ENCODE results near the gene MGMT.
A peak's percentile ranks its signal among the peaks of the same experiment; 100 is the strongest.

MGMT gene

DNA sequence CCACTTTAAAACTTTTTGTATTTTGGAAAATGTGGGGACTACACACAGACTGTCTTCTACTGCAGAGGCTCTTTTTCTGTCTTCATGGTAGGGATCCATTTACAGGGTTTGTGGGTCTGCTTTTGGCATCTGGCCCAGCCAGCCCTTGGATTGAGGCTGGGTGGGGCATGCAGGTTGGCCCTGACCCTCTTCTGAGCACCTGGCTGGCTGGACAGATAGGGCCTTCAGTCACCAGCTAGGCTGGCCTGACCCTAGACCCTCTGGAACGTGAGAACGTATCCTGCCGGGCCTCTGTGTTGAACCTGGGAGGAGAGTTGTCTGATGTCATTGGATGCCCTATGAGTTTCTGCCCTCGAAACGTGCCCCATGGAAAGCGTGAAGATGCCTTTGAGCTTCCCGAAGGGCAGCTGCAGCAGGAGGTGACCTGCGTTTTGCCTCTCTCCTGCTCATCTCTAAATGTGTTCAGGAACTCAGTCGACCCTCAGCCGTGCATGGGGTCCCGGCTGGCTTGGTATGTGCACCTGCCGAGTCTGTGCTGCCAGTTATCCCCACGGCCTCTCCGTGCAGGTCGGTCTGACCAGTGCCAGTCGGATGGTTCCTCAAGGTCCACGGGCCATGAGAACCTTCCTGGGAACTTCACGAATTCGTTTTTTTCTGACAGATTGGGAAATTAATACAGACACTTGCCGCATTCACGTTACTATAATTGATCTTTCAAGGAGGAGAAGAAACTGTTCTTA is 74.9 kb downstream of the MGMT start:
- Mint-ChIP-seq H3K4me1 (peaks cover 6% of the 10 kb centered on the region), H3K36me3 (peaks cover 23% of the 10 kb centered on the region), H3K9me3 (peaks cover 2% of the 10 kb centered on the region), H3K27ac (no peak overlapping the region), H3K27me3 (no peaks in the 10 kb centered on the region), H3K4me3 (no peak overlapping the region)
- ATAC-seq (ENCODE audit: low read depth) (no peak), DNase-seq (ENCODE audit: low spot score in 2 of 2) (no peak)

DNA sequence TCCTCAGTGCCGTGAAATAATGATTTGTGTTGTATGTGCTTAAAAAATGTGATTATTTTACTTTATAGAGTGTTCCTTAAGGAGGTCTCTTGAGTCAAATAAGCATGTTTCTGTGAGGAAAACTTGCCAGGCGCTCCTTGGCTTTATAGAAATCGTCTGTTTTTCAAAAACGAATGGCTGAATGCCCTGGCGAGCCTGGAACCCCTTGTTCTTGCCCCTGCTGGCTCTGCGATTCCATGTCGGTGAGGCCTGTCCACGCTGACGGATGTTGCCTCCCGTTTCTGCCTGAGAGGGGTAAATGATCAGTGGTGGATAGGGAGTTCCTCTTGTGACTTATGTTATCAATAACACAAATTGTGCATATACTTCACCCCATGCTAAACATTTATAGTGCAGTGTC is 75.5 kb downstream of the MGMT start:
- Mint-ChIP-seq H3K27me3 (no peaks in the 10 kb centered on the region), H3K4me1 (peaks cover 6% of the 10 kb centered on the region), H3K36me3 (peaks cover 17% of the 10 kb centered on the region), H3K4me3 (no peak overlapping the region), H3K27ac (no peak overlapping the region), H3K9me3 (peaks cover 2% of the 10 kb centered on the region)
- ATAC-seq (ENCODE audit: low read depth) (no peak), DNase-seq (ENCODE audit: low spot score in 2 of 2) (no peak)

DNA sequence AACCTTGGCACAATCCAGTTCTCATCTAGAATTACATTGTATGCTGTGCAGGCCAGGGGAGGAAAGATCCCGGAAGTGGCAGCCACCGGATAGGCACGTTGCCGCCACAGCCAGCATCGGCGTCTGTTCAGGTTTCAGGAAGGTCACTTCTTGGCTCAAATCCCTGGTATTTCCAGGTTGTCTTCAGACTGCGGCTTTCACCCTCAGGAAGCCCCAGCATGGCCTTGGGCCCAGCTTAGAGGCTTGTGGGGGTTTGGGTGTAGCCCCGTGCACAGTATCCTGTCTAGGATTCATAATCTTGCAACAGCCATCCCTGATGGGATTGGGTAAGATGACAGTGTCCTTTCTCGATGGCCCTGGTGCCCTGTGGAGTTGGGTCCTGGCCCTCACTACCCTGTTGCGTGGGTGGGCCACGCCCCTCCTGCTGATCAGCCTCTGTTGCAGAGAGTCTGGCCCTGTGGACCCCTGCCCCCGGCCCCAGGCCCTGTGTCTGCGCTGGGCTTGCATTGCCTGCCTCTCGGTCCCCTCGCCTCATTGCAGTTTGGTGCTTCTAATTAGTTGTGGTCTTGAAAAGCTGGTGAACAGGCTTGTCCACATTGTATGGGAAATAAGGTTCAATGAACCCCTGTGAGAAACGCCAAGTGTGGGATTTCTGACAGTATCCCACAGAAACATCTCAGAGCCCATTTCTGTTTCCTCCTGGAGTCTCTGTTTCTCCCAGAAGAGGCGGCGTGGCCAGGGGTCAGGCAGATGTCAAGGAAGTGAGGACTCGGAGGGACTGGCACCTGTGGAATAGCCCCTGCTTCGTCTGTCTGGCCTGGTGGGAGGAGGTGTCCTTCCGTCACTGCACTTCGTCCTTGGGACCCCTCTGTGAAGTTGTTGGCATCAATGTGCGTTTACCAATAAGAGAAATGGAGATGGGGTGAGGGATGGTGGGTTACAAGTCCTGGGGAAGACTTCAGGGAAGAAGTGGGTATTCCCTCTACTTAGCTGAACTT is 77.5 kb downstream of the MGMT start:
- DNase-seq (ENCODE audit: low spot score in 2 of 2): no peak
- H3K27me3 Mint-ChIP-seq: no peaks in the 10 kb centered on the region
- H3K9me3 Mint-ChIP-seq: no peaks in the 10 kb centered on the region
- peaks cover 6% of the 10 kb centered on the region for H3K4me1 Mint-ChIP-seq
- no peak overlapping the region for H3K27ac Mint-ChIP-seq
- no peak for ATAC-seq (ENCODE audit: low read depth)
- no peak overlapping the region for H3K4me3 Mint-ChIP-seq
- H3K36me3 Mint-ChIP-seq: peaks cover 12% of the 10 kb centered on the region

DNA sequence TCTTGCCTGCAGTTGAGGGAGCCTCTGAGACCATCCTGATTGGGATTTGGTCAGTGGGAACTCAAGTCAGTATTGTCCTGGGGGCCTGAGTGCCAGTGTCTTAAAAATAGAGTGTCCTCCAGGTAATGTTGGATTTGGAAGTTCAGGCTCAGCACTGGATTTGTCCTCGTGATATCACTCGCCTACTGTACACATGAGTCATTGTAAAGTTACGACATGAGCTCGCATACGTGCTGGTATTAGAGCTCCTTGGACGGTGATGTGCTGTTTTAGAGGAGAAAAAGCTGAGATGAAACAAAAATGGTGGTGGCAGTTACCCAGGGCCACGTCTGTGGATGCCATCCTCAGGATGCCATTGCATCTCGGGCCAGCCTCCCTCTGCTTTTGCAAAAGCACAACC is 78.2 kb downstream of the MGMT start:
- ATAC-seq (ENCODE audit: low read depth): no peak
- Mint-ChIP-seq H3K27ac (no peak overlapping the region), H3K36me3 (peaks cover 10% of the 10 kb centered on the region)

DNA sequence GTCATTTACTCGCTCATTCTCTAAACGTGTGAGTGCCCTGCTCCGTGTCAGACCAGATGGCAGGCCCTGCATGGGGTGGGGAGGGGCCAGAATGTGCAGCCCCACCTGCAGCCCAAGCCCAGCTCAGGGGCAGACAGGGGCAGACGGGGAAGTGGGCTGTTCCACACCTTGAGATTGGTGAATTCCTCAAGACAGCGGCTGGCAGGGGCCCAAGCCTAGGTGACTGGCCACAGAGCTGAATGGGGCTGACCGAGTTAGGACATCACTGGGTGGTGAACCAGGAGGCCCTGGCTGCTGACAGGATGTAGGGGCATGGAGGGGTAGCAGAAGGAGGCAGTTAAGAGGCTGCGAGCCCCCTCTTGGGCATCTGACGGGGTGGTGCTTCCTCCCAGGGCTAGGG is 79.1 kb downstream of the MGMT start:
- DNase-seq (ENCODE audit: low spot score in 2 of 2): no peak
- ATAC-seq (ENCODE audit: low read depth): no peak
- Mint-ChIP-seq H3K4me1 (peaks cover 8% of the 10 kb centered on the region), H3K27ac (no peak overlapping the region), H3K9me3 (no peaks in the 10 kb centered on the region), H3K27me3 (no peaks in the 10 kb centered on the region), H3K4me3 (no peak overlapping the region), H3K36me3 (peaks cover 14% of the 10 kb centered on the region)

More for the DNA sequence above, 78.2 kb downstream of the MGMT start:
- Mint-ChIP-seq H3K9me3 (no peaks in the 10 kb centered on the region), H3K4me1 (peaks cover 6% of the 10 kb centered on the region), H3K4me3 (no peak overlapping the region), H3K27me3 (no peaks in the 10 kb centered on the region)
- DNase-seq (ENCODE audit: low spot score in 2 of 2): no peak

DNA sequence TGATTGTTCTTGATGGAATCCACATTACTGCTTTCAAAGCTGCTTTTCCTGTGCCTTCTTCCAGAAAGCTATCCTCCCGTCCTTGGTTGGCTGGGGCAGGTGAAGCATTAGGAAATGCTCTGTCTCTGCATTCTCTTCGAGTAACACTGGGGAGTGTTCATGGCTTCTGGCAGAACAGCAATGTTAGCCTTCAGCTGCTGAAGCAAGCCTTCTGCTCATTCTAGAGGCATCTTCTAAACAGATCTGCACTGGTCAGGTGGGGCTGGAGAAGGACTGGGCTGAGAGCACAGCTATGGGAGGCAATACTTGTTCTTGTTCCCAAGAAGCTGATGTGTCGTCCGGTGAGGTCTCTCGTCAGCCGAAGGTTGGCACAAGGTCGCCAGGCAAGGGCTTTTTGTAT is 80.6 kb downstream of the MGMT start:
- Mint-ChIP-seq H3K36me3 (peaks cover 12% of the 10 kb centered on the region), H3K4me3 (no peak overlapping the region), H3K4me1 (peaks cover 22% of the 10 kb centered on the region), H3K9me3 (no peaks in the 10 kb centered on the region), H3K27me3 (no peaks in the 10 kb centered on the region), H3K27ac (no peak overlapping the region)
- ATAC-seq (ENCODE audit: low read depth): no peak
- no peak for DNase-seq (ENCODE audit: low spot score in 2 of 2)

DNA sequence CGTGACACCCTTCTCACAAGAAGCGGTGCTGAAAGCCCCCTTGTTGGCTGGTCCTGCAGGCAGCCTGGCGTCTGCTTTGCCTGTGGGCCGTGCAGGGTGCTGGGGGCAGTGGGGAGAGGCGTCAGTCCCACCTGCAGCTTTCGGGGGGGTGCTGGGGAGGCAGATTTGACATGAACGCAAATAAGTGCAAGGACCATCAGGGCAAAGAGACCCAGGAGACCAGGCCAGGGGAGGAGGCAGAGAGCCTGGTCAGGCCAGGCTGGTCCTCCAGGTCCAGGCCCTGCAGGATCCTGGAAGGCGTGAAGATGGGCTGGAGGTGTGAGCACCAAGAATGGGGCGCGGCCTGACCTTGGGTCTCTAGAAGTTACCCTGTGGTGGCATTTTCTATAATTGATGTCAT is 81.6 kb downstream of the MGMT start:
- no peaks in the 10 kb centered on the region for H3K9me3 Mint-ChIP-seq
- no peaks in the 10 kb centered on the region for H3K27me3 Mint-ChIP-seq
- ATAC-seq (ENCODE audit: low read depth) (no peak), DNase-seq (ENCODE audit: low spot score in 2 of 2) (no peak)
- H3K4me1 Mint-ChIP-seq: peaks cover 25% of the 10 kb centered on the region
- H3K4me3 Mint-ChIP-seq: no peak overlapping the region
- peak overlapping the region; percentile 35 for H3K27ac Mint-ChIP-seq
- H3K36me3 Mint-ChIP-seq: peaks cover 11% of the 10 kb centered on the region

DNA sequence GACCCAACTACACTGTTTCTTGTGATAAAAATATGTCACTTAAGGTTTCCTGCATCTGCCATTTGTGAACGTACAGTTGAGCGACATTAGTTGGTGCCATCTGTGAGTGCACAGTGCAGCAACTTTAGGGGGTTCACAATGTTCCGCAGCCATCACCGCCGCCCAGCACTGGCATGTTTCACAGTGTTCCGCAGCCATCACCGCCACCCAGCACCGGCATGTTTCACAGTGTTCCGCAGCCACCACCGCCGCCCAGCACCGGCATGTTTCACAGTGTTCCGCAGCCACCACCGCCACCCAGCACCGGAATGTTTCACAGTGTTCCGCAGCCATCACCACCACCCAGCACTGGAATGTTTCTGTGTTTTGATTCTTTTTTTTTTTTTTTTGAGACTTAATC is 83.0 kb downstream of the MGMT start:
- H3K4me1 Mint-ChIP-seq: peaks cover 25% of the 10 kb centered on the region
- no peak overlapping the region for H3K4me3 Mint-ChIP-seq
- DNase-seq (ENCODE audit: low spot score in 2 of 2) (no peak), ATAC-seq (ENCODE audit: low read depth) (no peak)
- H3K27me3 Mint-ChIP-seq: no peaks in the 10 kb centered on the region
- H3K27ac Mint-ChIP-seq: no peak overlapping the region
- no peaks in the 10 kb centered on the region for H3K9me3 Mint-ChIP-seq
- peaks cover 9% of the 10 kb centered on the region for H3K36me3 Mint-ChIP-seq

DNA sequence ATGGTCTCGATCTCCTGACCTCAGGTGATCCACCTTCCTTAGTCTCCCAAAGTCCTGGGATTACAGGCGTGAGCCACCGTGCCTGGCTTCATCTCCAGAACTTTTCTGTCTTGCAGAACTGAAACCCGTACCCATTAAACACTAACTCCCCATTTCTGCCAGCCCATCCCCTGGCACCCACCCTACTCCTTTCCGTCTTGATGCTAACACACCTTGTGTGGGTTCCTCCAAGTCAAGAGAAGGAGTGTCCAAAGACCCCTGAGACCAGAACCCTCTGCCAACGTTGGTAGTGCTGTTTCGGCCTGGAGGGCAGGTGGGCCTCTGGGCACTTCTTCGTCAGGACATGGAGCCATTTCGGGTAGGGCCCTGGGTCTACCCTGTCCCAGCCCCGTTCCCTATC is 83.6 kb downstream of the MGMT start:
- peak overlapping the region; percentile 84 for H3K27ac Mint-ChIP-seq
- H3K4me3 Mint-ChIP-seq: no peak overlapping the region
- ATAC-seq (ENCODE audit: low read depth): no peak
- no peaks in the 10 kb centered on the region for H3K9me3 Mint-ChIP-seq
- no peaks in the 10 kb centered on the region for H3K27me3 Mint-ChIP-seq
- H3K4me1 Mint-ChIP-seq: peaks cover 25% of the 10 kb centered on the region
- peaks cover 9% of the 10 kb centered on the region for H3K36me3 Mint-ChIP-seq
- no peak for DNase-seq (ENCODE audit: low spot score in 2 of 2)

DNA sequence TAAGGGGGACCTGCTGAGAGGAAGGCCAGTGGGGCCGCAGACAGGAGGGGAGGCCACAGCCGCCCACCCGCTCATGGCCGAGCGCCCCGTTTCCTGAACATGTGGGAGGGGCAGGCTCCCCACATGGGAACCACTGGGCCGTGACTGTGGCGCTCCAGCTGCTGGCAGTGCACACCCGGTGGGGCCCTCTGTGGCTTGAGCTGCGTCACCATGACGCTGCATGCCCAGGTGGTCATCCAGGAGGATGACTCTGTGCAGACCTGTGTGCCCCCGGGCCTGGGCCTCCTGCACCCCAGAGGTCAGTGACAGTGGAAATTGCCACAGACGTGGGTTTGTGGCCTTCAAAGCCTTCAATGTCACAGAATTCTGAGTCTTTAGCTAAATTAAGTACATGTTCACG is 85.1 kb downstream of the MGMT start:
- Mint-ChIP-seq H3K36me3 (peaks cover 11% of the 10 kb centered on the region), H3K27ac (peak overlapping the region; percentile 84), H3K4me3 (no peak overlapping the region), H3K9me3 (no peaks in the 10 kb centered on the region), H3K27me3 (no peaks in the 10 kb centered on the region), H3K4me1 (peaks cover 19% of the 10 kb centered on the region)
- ATAC-seq (ENCODE audit: low read depth): peak; percentile 94
- DNase-seq (ENCODE audit: low spot score in 2 of 2): peak in 1 of 2 donors; percentile 34

DNA sequence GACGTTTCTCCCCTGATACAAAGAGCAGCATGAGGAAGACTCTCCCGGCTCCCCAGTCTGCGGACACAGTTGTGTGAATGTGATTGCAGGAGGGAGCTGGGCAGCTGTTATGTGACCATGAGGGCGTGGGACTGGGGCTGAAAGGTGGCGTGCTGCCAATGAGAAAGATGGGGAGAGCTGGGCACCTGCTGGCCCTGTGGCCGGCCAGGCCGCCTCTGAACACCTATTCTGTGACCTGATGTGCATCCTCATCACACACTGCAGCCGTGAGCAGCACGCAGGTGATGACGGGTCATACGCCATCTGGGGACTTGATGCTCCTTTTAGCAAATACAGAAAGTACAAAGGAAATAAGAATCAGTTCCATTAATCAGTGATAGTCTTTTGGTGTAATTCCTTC is 86.9 kb downstream of the MGMT start:
- no peak for DNase-seq (ENCODE audit: low spot score in 2 of 2)
- peaks cover 13% of the 10 kb centered on the region for H3K36me3 Mint-ChIP-seq
- no peaks in the 10 kb centered on the region for H3K9me3 Mint-ChIP-seq
- ATAC-seq (ENCODE audit: low read depth): no peak
- no peak overlapping the region for H3K27ac Mint-ChIP-seq
- H3K4me1 Mint-ChIP-seq: peaks cover 19% of the 10 kb centered on the region
- no peaks in the 10 kb centered on the region for H3K27me3 Mint-ChIP-seq
- no peak overlapping the region for H3K4me3 Mint-ChIP-seq

DNA sequence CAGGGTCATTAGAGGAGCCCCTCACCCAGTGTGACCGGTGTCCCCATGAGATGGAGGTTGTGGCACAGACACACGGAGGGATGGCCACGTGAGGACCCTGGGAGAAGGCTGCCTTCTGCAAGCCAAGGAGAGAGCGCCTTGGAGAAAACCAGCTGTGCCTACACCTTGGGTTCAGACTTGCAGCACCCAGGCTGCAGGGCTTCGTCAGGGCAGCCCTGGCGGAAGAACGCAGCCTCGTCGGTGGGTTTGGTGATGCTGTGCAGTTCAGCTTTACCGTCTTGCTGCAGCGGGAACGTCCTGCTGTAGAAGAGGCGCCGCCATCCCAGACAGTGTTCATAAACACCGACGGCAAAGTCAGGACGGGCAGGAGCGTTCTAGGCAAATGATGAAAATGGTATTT is 89.3 kb downstream of the MGMT start:
- Mint-ChIP-seq H3K9me3 (no peaks in the 10 kb centered on the region), H3K4me1 (peaks cover 15% of the 10 kb centered on the region), H3K4me3 (no peak overlapping the region), H3K36me3 (peaks cover 11% of the 10 kb centered on the region), H3K27me3 (no peaks in the 10 kb centered on the region), H3K27ac (no peak overlapping the region)
- no peak for DNase-seq (ENCODE audit: low spot score in 2 of 2)
- ATAC-seq (ENCODE audit: low read depth): no peak

DNA sequence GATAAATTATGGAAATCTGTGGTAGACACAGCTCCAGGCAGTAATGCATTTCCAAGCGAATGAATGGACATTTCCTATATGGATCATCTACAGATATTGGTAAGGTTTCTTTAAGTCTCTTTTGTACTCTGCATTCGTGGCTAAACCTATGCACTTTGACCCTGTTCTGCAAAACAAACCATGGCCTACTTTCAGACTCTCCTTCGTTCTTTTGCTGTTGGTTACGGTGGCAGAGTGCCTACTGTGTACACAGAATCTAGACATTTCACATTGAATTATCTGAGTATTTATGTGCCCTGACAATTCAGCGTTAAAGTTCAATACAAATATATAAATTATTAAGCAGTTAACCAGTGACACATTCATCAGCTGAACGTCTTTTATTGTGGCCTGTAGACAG is 93.3 kb downstream of the MGMT start:
- ATAC-seq (ENCODE audit: low read depth) (no peak), DNase-seq (ENCODE audit: low spot score in 2 of 2) (no peak)
- peaks cover 4% of the 10 kb centered on the region for H3K4me1 Mint-ChIP-seq
- no peak overlapping the region for H3K4me3 Mint-ChIP-seq
- peaks cover 23% of the 10 kb centered on the region for H3K36me3 Mint-ChIP-seq
- H3K27ac Mint-ChIP-seq: no peak overlapping the region
- peaks cover 2% of the 10 kb centered on the region for H3K9me3 Mint-ChIP-seq
- no peaks in the 10 kb centered on the region for H3K27me3 Mint-ChIP-seq

DNA sequence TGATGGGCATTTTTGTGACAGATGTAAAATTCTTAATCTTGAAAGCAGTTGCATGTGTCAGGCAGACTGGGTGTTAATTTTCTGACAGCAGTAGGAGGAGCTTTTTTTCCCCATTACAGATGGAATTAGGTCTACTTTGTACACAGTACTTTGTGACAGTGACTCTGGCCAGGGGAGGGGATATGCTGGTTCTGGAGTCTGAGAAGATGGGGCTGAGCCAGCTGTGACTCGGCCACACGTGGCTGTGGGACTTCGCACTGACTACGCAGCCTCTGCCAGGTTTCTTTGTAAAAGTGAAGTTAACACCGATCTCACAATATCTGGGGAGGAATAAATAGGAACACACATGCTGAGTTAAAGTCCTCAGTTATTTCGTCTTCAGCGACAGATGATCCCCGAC is 95.4 kb downstream of the MGMT start:
- Mint-ChIP-seq H3K9me3 (peaks cover 2% of the 10 kb centered on the region), H3K4me3 (no peak overlapping the region), H3K36me3 (peaks cover 27% of the 10 kb centered on the region), H3K27ac (no peak overlapping the region), H3K4me1 (peaks cover 4% of the 10 kb centered on the region), H3K27me3 (no peaks in the 10 kb centered on the region)
- ATAC-seq (ENCODE audit: low read depth) (no peak), DNase-seq (ENCODE audit: low spot score in 2 of 2) (no peak)
